Measurements from ENCODE around the gene CREB5.

The CREB5 gene

DNA sequence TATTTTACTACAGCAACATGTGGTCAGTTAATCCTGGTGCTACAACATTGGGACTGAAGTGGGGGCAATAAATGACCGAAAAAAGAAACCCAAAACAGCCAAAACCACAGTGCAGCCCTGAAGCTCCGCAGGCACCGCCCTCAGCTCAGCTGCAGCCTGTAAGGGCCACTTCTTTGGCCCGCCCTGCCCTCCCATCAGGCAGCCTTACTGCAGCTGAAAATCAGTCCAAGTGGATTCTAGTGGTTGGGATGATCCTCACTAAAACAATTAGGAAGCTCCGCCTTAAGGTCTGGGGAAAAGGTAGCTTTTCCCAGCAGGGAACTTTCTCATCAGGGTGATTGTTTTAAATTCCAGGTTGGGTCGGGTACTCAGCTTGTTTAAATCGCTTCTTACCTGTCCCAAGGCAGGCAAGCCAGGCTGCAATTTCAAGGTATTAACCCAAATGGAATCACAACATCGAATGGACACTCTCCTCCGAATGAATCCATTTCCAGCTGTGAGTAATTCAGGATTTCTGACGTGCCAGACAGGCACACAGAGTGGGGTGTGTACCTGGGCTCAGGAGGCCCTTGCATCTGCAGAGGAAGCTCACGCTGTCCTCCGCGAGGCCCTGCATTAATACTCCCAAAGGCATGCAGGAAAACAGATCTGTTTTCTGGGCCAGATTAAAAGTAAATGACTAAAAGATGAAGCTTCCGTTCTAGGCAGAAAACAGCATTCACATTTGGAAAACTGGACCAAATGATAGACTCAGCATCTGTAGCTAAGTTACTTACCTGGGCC lies 104.3 kb downstream of the CREB5 start:
- no peak for DNase-seq (ENCODE audit: low read depth)

DNA sequence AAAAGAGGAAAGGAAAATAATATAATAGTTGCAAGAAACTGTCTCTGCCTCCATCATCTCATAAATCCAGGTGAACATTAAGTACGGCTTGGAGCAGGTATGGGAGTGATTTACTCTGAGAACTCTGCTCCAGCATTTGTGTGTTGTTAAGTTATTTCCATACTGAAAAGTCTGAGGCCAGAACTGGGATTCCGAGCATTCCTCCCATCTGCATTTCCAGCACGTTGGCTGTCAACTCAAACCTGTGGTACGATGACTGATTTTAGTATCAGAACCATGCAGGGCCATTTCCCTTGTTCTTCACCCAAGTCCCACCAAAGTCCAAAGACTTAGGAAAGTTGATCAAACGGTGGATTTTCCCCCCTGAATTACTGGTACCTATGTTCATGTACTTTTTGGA lies 104.9 kb downstream of the CREB5 start:
- DNase-seq (ENCODE audit: low read depth): no peak

DNA sequence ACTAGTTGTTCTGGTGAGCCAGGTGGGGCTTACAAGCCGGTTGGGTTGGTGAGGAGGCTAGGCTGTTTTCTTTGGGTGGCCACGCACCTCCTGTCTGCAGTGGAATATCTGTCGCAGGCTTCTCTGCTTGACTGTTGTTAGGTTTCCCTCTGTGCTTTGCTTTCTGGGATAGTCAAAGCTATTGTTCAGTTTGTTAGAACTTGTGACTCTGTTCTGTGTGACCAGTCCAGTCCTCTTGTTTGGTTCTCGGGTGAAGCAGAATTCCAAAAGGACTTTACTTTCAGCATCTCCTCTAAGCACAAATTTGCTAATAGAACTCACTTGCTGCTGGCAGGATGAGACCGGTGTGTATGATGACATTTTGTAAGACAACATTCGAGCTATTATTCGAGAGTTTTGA lies 105.3 kb downstream of the CREB5 start:
- no peak for DNase-seq (ENCODE audit: low read depth)

DNA sequence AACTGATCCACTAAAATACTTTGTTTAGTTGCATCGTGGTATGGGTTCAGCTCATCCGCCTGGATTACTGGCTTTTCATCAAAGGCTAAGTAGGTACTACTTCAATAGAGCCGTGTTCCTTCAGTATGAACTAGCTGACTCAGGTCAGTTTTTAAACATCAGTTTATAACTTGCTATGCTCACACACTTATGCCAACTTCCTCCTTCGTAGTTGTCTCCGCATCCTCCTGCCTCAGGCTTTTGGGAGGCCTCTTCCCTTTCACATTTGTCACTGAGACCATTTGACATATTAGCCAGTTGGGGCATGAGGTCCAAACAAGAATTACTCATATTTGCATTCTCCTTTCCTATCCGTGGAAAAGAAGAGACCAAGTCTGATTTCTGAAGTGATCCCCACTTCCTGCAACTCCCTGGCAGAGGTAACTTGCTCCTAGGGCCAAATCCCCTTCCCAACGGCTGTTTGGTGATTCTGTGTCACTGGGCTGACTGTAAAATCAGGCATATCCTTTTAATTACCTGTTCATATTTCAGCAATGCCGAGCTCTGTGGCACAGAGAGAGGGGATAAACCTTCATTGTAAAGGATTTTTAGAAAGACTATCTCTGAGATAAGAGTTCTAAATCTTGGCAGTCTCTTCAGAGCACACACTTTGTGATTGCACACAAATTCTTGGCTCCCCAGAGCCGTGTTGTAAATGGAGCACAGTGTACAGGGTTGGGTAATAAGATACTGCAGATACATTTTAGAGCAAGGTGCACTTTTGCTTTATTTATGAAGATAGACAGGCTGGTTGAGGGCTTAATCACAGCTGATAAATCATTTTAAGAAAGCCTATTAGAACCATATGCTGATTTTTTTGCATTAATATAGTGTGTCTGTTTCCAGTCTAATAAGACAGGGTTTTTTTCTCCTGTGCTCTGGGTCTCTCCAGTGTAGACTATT lies 108.0 kb downstream of the CREB5 start:
- DNase-seq (ENCODE audit: low read depth): no peak

DNA sequence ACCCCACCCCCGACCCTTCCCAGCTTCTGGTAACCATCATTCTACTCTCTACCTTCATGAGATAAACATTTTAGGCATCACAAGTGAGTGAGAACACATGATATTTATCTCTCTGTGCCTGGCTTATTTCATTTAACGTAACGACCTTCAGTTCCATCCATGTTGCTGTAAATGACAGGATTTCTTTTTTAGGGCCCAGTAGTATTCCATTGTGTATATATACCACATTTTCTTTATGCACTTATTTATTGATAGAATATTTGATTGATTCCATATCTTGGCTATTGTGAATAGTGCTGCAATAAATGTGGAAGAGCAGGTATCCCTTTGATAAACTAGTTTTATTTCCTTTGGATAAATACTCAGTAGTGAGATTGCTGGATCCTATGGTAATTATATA lies 112.7 kb downstream of the CREB5 start:
- no peak for DNase-seq (ENCODE audit: low read depth)

DNA sequence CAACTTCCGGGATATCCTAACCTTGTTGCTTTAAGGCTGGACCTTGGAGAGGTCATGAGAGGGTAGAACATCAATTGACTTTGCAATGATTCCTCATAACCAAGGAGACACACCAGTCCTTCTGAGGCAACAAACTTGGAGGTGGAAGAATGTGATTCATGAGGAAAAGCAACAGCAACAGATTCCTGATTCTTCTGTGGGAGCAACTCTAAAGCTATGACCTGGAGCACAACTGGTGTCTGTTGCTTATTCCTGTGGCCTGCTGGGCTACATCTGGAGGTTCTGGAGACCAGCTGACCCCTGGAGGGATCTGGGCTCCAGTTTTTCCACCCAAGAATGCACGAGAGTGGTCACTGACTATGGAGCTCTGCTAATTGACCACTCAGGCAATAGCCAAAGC lies 116.6 kb downstream of the CREB5 start:
- peak; percentile 18 for DNase-seq (ENCODE audit: low read depth)

DNA sequence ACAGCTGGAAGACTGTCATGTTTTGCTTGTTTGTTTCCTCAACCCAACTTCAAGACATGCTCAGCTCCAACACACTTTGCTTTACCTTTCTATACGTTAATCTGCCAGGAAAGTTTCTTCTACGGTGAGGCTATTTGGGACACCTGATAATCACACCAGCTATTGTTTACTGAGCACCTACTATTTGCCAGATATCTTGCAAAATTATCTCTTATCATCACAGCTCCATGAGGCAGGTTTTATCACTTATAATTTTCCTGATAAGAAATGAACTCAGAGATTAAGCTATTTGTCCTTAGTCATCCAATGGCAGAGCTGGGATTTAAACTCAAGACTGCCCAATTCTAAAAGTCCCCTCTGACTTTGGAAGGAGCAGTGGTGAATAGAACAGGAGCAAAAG lies 117.4 kb downstream of the CREB5 start:
- DNase-seq (ENCODE audit: low read depth): no peak

DNA sequence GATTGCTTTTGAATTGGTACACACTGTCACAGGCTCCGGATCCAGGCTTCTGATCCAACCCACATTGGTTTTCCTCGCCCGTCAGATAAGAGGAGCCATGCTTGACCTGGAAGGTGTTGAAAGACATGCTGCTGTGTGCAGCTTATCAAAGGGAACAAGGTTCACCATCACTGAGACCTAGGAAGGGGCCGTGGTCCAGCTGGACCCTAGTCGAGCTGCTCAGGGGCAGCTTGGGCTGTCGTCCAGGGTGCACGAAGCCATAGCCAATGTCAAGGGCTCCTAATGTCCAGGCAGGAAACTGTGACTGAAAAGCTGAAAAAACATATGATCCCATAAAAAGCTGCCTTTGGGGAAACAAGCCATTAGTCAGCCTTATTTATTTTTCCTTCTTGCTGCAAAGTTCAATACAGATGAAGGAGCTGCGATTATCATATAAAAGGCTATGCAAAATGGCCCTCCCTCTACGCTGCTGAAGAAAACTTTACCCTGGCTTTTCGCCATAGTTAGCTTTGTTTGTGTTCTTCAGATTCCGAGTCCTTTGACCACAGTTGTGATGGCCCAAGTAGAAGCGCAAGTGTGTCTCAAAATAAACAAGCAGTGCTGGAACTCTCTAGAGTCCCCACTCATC lies 118.0 kb downstream of the CREB5 start:
- peak; percentile 68 for DNase-seq (ENCODE audit: low read depth)

DNA sequence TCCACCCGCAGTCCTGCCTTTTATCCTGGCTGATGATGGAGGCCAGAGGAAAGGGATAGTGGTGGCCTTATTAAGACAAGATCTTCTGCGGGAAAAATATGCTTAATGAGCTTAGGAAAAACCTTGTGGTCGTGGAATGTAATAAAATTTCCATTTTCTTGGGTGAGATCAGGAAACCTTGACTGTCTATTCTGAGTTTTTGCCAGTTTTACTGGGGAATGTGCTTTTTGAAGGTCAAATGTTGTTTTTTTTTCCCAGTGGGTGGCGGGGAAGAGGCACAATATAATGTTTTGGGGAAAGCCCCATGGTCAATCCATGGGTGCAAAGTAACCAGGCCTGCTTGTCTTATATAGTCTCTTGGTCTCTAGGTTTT lies 118.5 kb downstream of the CREB5 start:
- DNase-seq (ENCODE audit: low read depth): no peak

DNA sequence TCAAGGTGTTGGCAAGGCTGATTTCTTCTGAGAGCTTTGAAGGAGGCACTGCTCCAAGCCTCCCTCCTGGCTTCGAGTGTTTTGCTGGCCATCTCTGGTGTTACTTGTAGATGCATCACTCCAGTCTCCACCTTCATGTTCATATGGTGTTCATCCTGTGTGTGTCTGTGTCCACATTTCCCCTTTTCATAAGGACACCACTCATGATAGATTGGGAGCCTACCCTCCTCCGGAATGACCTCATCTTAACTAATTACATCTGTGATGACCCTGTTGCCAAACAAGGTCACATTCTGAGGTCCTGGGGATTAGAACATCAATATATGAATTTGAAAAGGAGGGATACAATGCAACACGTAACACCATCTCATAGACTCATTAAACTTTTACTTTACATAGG lies 119.0 kb downstream of the CREB5 start:
- no peak for DNase-seq (ENCODE audit: low read depth)

DNA sequence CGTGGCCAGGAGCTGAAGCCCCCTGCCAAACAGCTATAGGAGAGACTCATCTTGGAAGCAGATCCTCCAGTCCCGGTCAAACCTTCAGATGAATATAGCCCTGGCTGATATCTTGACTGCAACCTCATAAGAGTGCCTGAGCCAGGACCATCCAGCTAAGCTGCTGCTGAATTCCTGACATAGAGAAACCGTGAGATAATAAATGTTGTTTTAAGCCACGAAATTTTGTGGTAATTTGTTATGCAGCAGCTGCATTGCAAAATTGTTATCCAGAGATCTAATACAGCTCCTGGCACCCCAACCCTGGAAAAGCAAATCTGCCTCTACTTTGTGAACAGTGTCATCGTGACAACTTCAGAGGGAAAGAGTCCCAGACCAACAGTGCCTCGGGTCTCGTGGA lies 119.9 kb downstream of the CREB5 start:
- no peak for DNase-seq (ENCODE audit: low read depth)

DNA sequence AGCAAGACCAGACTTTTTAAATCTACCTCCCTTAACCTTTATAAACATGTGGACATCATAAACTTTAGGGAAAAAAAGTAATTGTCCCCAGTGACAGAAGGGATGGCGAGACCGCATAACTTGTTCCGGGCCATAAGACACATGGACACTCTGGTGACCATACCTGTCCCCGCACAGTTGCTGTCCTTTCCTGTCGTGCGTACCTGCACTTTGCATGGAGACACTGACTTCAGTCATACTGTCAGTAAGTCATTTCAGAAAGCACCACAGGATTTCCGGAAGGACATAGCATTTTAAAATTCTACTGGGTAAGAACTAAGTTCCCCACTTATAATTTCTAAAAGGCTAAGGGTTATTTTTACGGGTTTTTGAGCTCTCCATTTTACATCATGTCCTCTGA lies 120.9 kb downstream of the CREB5 start:
- DNase-seq (ENCODE audit: low read depth): no peak

DNA sequence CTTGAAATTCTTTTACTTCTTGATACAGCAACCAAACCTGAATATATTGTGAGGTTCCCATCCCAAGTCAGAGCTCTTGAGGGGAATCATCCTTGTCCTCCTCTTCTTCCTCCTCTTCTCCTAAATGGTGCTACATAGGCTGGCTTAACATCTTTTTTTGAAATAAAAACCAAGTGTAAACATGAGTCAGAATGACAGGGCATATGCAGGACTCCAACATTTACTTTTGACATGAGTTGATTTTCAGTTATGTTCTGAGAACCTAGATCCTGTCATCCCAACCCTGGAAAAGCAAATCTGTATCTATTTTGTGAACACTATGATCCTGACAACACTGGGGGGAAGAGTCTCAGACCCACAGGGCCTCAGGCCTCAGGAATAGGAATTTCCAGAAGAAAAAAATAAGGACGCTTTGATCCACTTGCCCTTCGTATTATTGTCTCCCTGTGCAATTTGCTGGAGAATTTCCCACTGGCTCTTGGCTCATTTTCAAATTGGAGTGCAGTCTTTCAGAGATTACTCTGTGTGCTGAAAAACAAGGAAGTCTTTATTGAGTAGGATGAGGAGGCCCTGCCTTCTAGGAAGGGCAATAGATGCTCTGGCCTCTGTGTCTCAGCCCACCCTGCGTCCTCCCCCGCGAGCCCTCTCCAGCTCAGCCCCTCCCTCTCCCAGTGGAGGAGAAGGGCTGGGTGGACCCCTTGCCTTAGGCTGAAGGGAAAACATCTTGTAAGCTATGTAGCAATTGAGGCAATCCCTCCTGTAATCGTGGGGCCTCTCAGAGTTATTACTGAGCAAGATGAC lies 121.6 kb downstream of the CREB5 start:
- DNase-seq (ENCODE audit: low read depth): no peak

DNA sequence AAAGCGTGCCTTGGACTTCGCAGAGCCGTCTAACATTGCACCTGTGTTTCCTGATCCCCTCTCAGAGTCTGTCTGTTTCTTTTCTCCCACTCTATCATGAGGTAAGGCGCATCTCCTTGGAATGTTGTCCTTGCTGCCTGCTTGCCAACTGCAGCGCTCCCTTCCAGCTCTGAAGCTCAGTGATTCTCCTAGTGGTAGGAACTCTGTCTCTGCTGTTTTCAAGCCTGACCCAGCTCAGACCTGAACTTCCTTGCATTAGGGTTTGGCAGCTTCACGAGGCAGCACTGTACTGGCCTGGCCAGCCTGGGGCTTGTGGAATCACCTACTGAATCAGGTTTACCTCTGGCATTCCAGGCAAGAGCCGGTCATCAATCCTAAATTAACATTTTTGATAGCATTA lies 123.9 kb downstream of the CREB5 start:
- DNase-seq (ENCODE audit: low read depth): peak; percentile 33

DNA sequence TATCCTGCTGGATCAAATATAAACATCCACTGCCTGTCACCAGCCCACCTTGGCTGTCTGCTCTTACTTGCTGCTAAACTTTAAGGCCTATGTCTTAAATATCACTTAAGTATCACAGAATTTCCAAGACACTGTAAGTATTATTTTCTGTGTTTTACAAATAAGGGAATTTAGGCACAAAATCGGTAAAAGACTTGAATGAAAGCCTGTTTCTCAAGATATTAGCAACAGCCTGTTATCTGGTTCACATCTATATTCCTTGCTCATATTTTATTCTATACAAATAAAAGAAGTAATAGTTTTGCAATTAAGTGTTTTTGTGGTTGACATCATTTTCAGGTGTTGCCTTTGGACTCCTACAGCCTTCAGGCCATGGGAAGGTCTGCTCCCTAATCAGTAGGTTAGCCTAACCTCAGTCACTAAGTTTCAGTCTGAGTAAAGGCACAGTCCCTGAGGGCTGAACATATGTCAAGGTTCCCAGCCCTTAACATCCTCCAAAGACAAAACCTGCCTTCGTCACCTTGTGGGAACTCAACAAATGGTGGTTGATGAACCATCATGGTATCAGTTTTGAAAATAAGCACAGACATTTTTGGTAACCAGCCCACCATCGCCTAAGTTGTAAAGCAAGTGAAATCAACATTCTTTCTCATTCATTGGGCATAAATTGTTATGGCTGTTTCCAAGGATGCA lies 127.1 kb downstream of the CREB5 start:
- no peak for DNase-seq (ENCODE audit: low read depth)

DNA sequence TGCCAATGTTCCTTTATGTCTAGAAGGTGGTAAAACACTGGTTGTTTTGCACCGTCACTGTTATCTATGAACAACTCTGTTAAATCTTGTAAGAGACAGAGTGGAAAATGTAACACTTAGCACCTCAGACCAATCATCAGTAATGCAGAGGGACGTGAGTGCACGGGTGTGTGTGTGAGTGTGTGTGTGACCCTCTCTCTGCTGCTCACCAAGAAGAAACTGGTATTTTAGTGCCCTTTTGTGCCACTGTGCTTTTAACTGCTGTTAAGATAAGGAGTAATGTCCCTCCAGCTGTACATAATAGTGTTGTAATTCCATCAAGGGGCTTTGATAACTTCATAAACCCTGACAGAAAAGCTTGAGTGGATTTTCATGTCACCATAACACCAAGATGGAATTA lies 130.1 kb downstream of the CREB5 start:
- no peak for DNase-seq (ENCODE audit: low read depth)

DNA sequence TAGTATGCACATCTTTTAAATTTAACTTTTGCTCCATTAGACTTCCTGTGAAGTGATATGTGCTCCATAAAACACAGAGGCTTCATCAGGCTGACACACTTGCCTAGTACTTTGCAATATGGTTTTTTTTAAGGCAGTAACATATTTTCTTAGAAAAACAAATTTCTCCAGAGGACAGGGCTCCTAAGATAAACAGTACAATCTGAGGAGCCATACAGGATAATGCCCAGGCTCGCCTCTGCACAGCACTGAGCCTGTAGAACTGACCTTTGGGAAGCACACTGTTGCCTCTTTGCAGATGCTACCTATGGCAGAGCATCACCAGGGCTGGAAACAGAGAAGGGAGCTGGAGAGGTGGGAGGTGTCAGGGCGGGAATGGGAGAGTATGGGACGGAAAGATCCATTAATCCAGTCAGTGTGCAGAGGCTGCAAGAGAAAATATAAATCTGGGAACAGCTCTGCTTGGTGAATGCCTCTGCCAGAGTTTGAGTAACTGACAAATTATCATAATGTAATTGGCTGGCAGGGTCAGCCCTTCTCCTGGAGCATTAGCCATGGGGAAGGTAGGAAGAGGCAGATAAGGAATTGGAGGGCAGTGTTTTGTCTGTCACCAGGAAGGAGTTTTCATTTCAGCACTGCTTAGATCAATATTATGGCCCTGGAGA lies 132.3 kb downstream of the CREB5 start:
- DNase-seq (ENCODE audit: low read depth): no peak

DNA sequence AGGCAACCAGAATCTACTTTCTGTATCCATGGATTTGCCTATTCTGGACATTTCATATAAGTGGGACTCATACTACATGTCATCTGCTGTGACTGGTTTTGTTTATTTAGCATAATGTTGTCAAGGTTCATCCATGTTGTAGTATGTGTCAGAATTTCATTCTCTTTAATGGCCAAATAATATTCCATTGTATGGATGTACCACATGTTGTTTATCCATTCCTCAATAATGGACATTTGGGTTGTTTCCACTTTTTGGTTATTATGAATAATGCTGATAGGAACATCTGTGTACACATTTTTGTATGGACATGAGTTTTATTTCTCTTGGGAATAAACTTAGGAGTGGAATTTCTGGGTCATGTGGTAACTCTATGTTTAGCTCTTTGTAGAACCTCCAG lies 133.7 kb downstream of the CREB5 start:
- DNase-seq (ENCODE audit: low read depth): no peak

DNA sequence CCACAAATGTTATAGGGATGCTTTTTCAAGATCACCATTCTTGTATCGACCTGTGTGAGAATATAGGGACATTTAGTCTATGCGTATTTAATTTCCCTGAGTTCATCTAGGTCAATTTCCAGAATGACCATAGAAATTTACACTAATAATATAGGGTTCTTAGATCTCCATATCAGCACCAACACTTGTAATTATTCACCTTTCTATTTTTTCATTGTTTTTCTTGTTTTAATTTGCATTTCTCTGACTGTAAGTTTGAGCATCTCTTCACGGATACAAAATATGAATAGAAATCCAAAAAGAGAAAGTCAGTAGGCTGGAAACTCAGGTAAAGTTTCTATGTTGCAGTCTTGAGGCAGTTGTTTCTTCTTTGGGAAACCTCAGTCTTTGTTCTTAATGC lies 134.8 kb downstream of the CREB5 start:
- DNase-seq (ENCODE audit: low read depth): no peak

DNA sequence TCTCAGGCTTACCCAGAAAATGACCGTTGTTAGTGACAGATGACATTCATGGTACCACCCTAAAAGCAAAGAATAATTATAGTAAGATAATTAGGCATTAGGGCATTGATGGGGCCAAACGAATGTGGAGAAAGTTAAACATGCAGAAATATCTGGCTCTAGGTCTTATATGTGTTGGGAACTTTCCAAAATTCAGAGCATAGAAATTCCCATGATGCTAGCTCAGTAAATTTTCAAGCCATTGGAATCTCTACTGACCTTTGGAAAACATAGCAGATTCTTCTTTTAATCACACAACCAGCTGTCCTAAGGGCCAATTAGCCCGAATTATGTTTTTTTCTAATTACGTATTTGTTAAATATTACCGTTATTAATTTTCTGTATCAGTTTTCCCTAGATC lies 136.1 kb downstream of the CREB5 start:
- DNase-seq (ENCODE audit: low read depth): no peak

DNA sequence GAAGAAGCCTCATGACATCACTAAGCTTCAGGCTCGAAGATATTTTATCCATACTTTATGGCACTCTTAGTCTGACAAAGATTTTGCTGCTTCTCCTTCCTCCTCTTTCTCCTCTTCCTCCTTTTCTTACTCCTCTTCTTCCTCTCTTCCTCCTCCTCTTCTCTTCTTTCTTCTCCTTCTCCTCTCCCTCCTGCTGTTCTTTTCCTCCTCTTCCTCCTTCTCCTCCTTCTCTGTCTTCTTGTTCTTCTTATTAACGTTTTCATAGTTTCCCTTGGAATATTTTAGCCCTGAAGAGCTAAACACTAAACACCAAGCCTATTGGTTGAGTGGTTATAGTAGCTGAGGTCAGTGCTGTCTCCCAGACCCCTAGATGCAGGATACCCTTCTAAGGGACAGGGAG lies 137.7 kb downstream of the CREB5 start:
- no peak for DNase-seq (ENCODE audit: low read depth)

All from EH (cell line).